ENCODE measurements around the gene SH3BP2. TPM values are rescaled to one million over a fixed set of nuclear protein-coding genes. Genes with fewer than 3 reads are reported as not detected.

The SH3BP2 gene
- total RNA-seq, 1 donor = 23.3 TPM

GRCh38 chr4:2846172-2846571 lies 53.3 kb downstream of the SH3BP2 start:
- TF ChIP-seq CTCF (IDR thresholded peaks at IDR 0.05; ENCODE audit: insufficient read depth, low read depth, low read length) = no peak
- DNase-seq (ENCODE audit: low read depth) = no peak
- no peak overlapping the region for H3K4me3 ChIP-seq (ENCODE audit: low read depth, low read length)

- DNase-seq (ENCODE audit: low read depth) = no peak
- TF ChIP-seq CTCF (IDR thresholded peaks at IDR 0.05; ENCODE audit: insufficient read depth, low read depth, low read length) = no peak
- H3K4me3 ChIP-seq (ENCODE audit: low read depth, low read length) = no peak overlapping the region
Measured at GRCh38 chr4:2847302-2847871, 54.5 kb downstream of the SH3BP2 start.

GRCh38 chr4:2848449-2848848 lies 55.6 kb downstream of the SH3BP2 start:
- DNase-seq (ENCODE audit: low read depth) = no peak
- no peak overlapping the region for H3K4me3 ChIP-seq (ENCODE audit: low read depth, low read length)
- no peak for TF ChIP-seq CTCF (IDR thresholded peaks at IDR 0.05; ENCODE audit: insufficient read depth, low read depth, low read length)

GRCh38 chr4:2849267-2850152 lies 56.6 kb downstream of the SH3BP2 start:
- DNase-seq (ENCODE audit: low read depth) = peak; percentile 75
- no peak overlapping the region for H3K4me3 ChIP-seq (ENCODE audit: low read depth, low read length)

GRCh38 chr4:2850966-2851798 lies 58.3 kb downstream of the SH3BP2 start:
- H3K4me3 ChIP-seq (ENCODE audit: low read depth, low read length) = no peak overlapping the region
- peak; percentile 36 for DNase-seq (ENCODE audit: low read depth)
- TF ChIP-seq CTCF (IDR thresholded peaks at IDR 0.05; ENCODE audit: insufficient read depth, low read depth, low read length) = no peak

More at GRCh38 chr4:2849267-2850152, 56.6 kb downstream of the SH3BP2 start:
- TF ChIP-seq CTCF (IDR thresholded peaks at IDR 0.05; ENCODE audit: insufficient read depth, low read depth, low read length) = no peak

GRCh38 chr4:2852481-2852921 lies 59.6 kb downstream of the SH3BP2 start:
- TF ChIP-seq CTCF (IDR thresholded peaks at IDR 0.05; ENCODE audit: insufficient read depth, low read depth, low read length) = no peak
- DNase-seq (ENCODE audit: low read depth) = peak; percentile 12
- no peak overlapping the region for H3K4me3 ChIP-seq (ENCODE audit: low read depth, low read length)

Data from fibroblast of villous mesenchyme (primary cell).